ENCODE results near the gene IMMP2L. TPM values are rescaled to one million over a fixed set of nuclear protein-coding genes. Genes with fewer than 3 reads are reported as not detected.

Gene IMMP2L
- total RNA-seq, 6 experiments from 2014 or later = 14.2 to 25.3 (median 19.7) TPM

GRCh38 chr7:111528331-111528730 lies 34.0 kb downstream of the IMMP2L start:
- no peaks in the 10 kb centered on the region for H3K36me3 ChIP-seq
- no peaks in the 10 kb centered on the region for H3K27me3 ChIP-seq
- no peaks in the 10 kb centered on the region for H3K9me3 ChIP-seq
- ATAC-seq (no peak), DNase-seq (no peak)
- no peak overlapping the region for H3K27ac ChIP-seq
- H3K4me1 ChIP-seq = peaks cover 0 to 11% (median 4%) of the 10 kb centered on the region in 4 donors
- H3K4me3 ChIP-seq = no peak overlapping the region
- TF ChIP-seq CTCF (IDR thresholded peaks at IDR 0.05) = no peak
- no peak for TF ChIP-seq POLR2A (IDR thresholded peaks at IDR 0.05)
- 67% methylated on average over 1 of the region's 1 CpG for WGBS (ENCODE audit: insufficient coverage, low coverage, low lambda C conversion rate, missing lambda C conversion rate)
- intact Hi-C loops (cut with DNase I) = no loop called here

- Histone ChIP-seq H3K9me3 (no peaks in the 10 kb centered on the region), H3K27ac (no peak overlapping the region), H3K4me3 (no peak overlapping the region), H3K4me1 (peaks cover 0 to 11% (median 4%) of the 10 kb centered on the region in 4 donors), H3K27me3 (no peaks in the 10 kb centered on the region), H3K36me3 (no peaks in the 10 kb centered on the region)
- TF ChIP-seq CTCF (IDR thresholded peaks at IDR 0.05) (no peak), POLR2A (IDR thresholded peaks at IDR 0.05) (no peak)
- no peak for DNase-seq
- WGBS (ENCODE audit: insufficient coverage, low coverage, low lambda C conversion rate, missing lambda C conversion rate) = 38% methylated on average over 2 of the region's 2 CpGs
- no peak for ATAC-seq
- intact Hi-C loops (cut with DNase I) = no loop called here
Observed at GRCh38 chr7:111527545-111527944, 34.7 kb downstream of the IMMP2L start.

- intact Hi-C loops (cut with DNase I) = no loop called here
- Histone ChIP-seq H3K4me3 (no peak overlapping the region), H3K9me3 (peaks cover 0 to 2% (median 0%) of the 10 kb centered on the region in 4 donors), H3K4me1 (peaks cover 0 to 7% (median 3%) of the 10 kb centered on the region in 4 donors), H3K36me3 (no peaks in the 10 kb centered on the region), H3K27ac (no peak overlapping the region), H3K27me3 (no peaks in the 10 kb centered on the region)
- WGBS (ENCODE audit: insufficient coverage, low coverage, low lambda C conversion rate, missing lambda C conversion rate) = 100% methylated on average over 1 of the region's 1 CpG
- no peak for TF ChIP-seq CTCF (IDR thresholded peaks at IDR 0.05)
- TF ChIP-seq POLR2A (IDR thresholded peaks at IDR 0.05) = no peak
- ATAC-seq (no peak), DNase-seq (no peak)
Observed at GRCh38 chr7:111525100-111525499, 37.2 kb downstream of the IMMP2L start.

GRCh38 chr7:111521660-111522059 lies 40.6 kb downstream of the IMMP2L start:
- intact Hi-C loops (cut with DNase I) = no loop called here
- no peaks in the 10 kb centered on the region for H3K27me3 ChIP-seq
- no peak overlapping the region for H3K27ac ChIP-seq
- TF ChIP-seq CTCF (IDR thresholded peaks at IDR 0.05) (no peak), POLR2A (IDR thresholded peaks at IDR 0.05) (no peak)
- no peaks in the 10 kb centered on the region for H3K36me3 ChIP-seq
- ATAC-seq (no peak), DNase-seq (no peak)
- H3K9me3 ChIP-seq = peaks cover 0 to 2% (median 0%) of the 10 kb centered on the region in 4 donors
- H3K4me3 ChIP-seq = no peak overlapping the region
- H3K4me1 ChIP-seq = peaks cover 0 to 11% (median 0%) of the 10 kb centered on the region in 4 donors

- peaks cover 0 to 2% (median 0%) of the 10 kb centered on the region in 4 donors for H3K9me3 ChIP-seq
- H3K4me3 ChIP-seq = no peak overlapping the region
- ATAC-seq (no peak), DNase-seq (no peak)
- no peak for TF ChIP-seq CTCF (IDR thresholded peaks at IDR 0.05)
- H3K36me3 ChIP-seq = no peaks in the 10 kb centered on the region
- WGBS (ENCODE audit: insufficient coverage, low coverage, low lambda C conversion rate, missing lambda C conversion rate) = 85% methylated on average over 2 of the region's 2 CpGs
- H3K27ac ChIP-seq = no peak overlapping the region
- H3K4me1 ChIP-seq = peaks cover 0 to 11% (median 0%) of the 10 kb centered on the region in 4 donors
- intact Hi-C loops (cut with DNase I) = no loop called here
- no peaks in the 10 kb centered on the region for H3K27me3 ChIP-seq
Observed at GRCh38 chr7:111518264-111518663, 44.0 kb downstream of the IMMP2L start.

Measured in right lobe of liver (tissue), 6 donors.